Measurements from ENCODE around the gene ZSCAN2.
A peak's percentile ranks its signal among the peaks of the same experiment; 100 is the strongest.
"Not testable (repeated sequence)": the region's sequence is repeated elsewhere in the genome, so short reads cannot be mapped to it uniquely, and the experiment has no call there.

ZSCAN2 gene

DNA sequence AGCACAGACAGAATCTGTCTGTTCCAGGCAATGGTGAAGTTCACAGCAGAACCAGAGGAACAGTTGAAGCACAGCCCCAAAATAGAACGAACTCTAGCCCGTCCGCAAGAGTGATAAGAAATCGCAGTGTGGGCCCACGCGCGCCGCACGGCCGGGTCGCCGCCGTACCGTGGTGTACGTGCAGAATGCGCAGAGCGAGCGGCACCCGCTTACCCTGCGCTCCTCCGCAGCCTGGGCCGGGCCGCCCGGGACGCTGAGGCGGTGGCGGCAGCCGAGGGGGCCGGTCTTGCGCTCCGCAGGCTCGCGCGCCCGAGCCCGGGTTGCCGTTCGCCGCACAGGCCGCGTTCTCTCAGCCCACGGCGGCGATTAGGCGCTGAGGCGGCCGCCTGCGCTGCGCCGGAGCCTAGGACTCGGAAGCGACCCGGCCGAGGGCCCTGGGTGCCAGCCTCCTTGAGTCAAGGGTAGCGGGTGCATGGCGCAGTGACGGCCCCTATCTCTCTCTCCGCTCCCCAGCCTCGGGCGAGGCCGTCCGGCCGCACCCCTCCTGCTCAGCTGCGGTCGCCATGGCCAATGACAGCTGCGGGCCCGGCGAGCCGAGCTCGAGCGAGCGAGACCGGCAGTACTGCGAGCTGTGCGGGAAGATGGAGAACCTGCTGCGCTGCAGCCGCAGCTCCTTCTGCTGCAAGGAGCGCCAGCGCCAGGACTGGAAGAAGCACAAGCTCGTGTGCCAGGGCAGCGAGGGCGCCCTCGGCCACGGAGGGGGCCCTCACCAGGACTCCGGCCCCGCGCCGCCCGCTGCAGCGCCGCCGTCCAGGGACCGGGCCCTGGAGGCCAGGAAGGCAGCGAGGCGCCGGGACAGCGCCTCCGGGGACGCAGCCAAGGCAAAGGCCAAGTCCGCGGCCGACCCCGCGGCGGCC, 32.8 kb downstream of the ZSCAN2 start:
- DNase-seq (ENCODE audit: low read depth, low spot score) = no peak
- TF ChIP-seq, protein P1, sequence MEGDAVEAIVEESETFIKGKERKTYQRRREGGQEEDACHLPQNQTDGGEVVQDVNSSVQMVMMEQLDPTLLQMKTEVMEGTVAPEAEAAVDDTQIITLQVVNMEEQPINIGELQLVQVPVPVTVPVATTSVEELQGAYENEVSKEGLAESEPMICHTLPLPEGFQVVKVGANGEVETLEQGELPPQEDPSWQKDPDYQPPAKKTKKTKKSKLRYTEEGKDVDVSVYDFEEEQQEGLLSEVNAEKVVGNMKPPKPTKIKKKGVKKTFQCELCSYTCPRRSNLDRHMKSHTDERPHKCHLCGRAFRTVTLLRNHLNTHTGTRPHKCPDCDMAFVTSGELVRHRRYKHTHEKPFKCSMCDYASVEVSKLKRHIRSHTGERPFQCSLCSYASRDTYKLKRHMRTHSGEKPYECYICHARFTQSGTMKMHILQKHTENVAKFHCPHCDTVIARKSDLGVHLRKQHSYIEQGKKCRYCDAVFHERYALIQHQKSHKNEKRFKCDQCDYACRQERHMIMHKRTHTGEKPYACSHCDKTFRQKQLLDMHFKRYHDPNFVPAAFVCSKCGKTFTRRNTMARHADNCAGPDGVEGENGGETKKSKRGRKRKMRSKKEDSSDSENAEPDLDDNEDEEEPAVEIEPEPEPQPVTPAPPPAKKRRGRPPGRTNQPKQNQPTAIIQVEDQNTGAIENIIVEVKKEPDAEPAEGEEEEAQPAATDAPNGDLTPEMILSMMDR (IDR thresholded peaks at IDR 0.05; ENCODE audit: insufficient read depth, low read length, missing control alignments) = no peak
- peak overlapping the region; percentile 65 for H3K4me3 ChIP-seq (ENCODE audit: low read depth, low read length)
- ChIA-PET CTCF (interaction anchor here (0.9 kb wide), 1 partner anchor 321 kb away, joined by 3 read pairs; no protein-coding TSS in a partner anchor), POLR2A (interaction anchor here (0.6 to 0.8 kb wide), 2 partner anchors 20 to 294 kb away, joined by 3 read pairs; partner anchors contain the start of gene WDR73)

DNA sequence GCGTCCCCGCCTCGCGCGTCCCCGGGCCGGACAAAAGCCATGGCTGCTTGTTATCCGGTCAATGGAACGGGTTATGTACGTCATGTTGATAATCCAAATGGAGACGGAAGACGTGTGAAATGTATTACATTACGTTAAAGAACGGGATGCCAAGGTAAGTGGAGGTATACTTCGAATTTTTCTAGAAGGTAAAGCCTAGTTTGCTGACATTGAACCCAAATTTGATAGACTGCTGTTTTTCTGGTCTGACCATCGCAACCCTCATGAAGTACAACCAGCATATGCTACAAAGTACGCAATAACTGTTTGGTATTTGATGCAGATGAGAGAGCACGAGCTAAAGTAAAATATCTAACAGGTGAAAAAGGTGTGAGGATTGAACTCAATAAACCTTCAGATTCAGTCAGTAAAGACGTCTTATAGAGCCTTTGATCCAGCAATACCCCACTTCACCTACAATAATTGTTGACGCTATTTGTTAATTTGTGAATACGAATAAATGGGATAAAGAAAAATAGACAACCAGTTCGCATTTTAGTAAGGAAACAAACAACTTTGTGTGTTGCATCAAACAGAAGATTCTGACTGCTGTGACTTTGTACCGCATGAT, 33.5 kb downstream of the ZSCAN2 start:
- CTCF ChIA-PET = interaction anchor here (0.9 kb wide), 3 partner anchors 10 to 320 kb away, joined by 3 to 4 read pairs (median 3); no protein-coding TSS in a partner anchor
- POLR2A ChIA-PET = interaction anchor here (0.6 to 0.8 kb wide), 2 partner anchors 20 to 294 kb away, joined by 3 read pairs; partner anchors contain the start of gene WDR73
- TF ChIP-seq, protein P1 (IDR thresholded peaks at IDR 0.05; ENCODE audit: insufficient read depth, low read length, missing control alignments) = no peak
- peak overlapping the region; percentile 65 for H3K4me3 ChIP-seq (ENCODE audit: low read depth, low read length)
- no peak for DNase-seq (ENCODE audit: low read depth, low spot score)

DNA sequence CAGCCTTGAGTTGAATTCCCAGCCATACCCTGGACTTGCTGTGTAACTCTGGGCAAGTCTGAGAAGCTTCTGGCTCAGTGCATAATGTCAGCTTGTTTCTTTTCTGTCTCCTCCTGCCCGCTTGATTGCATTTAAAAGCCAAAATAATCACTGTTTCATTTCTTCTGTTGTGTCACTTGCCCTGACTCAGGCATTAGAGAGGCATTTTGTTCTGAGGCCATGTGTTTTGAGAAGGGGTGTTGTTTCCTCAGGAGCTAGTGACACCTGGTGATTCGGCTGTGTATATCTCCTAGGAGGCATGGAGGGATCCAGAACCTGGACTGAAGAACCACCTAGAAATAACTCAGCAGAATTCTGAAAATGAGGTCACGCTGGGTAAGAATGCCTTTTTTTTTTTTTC, 37.3 kb downstream of the ZSCAN2 start:
- ChIA-PET POLR2A (interaction anchor here (0.5 to 0.7 kb wide), 2 partner anchors 16 to 97 kb away, joined by 3 read pairs; partner anchors contain the start of gene WDR73), CTCF (interaction anchor here (0.8 to 1.3 kb wide), 2 partner anchors 13 to 50 kb away, joined by 3 read pairs; no protein-coding TSS in a partner anchor)
- DNase-seq (ENCODE audit: low read depth, low spot score) = no peak
- H3K4me3 ChIP-seq (ENCODE audit: low read depth, low read length) = no peak overlapping the region
- TF ChIP-seq, protein P1 (IDR thresholded peaks at IDR 0.05; ENCODE audit: insufficient read depth, low read length, missing control alignments) = no peak

DNA sequence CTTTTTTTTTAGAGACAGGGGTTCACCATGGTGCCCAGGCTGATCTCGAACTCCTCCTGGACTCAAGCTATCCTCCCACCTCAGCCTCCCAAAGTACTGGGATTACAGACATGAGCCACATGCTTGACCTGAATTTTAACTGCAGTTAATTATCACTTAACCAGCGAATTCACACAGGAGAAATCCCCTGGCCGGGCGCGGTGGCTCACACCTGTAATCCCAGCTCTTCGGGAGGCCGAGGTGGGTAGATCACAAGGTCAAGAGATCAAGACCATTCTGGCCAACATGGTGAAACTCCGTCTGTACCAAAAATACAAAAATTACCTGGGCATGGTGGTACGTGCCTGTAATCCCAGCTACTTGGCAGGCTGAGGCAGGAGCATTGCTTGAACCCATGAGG, 41.1 kb downstream of the ZSCAN2 start:
- POLR2A ChIA-PET; DNase-seq (ENCODE audit: low read depth, low spot score); H3K4me3 ChIP-seq (ENCODE audit: low read depth, low read length): not testable (repeated sequence)
- CTCF ChIA-PET = interaction anchor here (1.4 kb wide), 1 partner anchor 10 kb away, joined by 3 read pairs; no protein-coding TSS in a partner anchor

DNA sequence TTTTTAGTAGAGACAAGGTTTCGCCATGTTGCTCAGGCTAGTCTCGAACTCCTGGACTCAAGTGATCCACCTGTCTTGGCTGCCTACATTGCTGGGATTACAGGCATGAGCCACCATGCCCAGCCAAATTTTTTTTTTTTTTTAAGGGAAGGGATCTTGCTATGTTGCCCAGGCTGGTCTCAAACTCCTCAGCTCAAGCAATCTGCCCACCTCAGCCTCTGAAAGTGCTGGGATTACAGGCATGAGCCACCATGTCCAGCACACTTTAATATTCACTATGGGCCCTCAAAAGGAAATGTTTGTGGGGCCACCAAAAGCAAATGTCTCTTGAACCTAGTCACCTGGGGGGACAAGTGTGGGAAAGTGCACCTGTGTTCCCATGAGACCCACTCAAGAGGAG, 41.8 kb downstream of the ZSCAN2 start:
- CTCF ChIA-PET = interaction anchor here (0.8 kb wide), 1 partner anchor 10 kb away, joined by 4 read pairs; no protein-coding TSS in a partner anchor
- not testable (repeated sequence) for DNase-seq (ENCODE audit: low read depth, low spot score); H3K4me3 ChIP-seq (ENCODE audit: low read depth, low read length)
- POLR2A ChIA-PET = interaction anchor here (1.1 kb wide), 1 partner anchor 11 kb away, joined by 4 read pairs; the partner anchor contains the start of gene WDR73

- ChIA-PET POLR2A (no interaction called here), CTCF (interaction anchor here (0.9 to 1.5 kb wide), 2 partner anchors 9 kb away, joined by 3 read pairs; no protein-coding TSS in a partner anchor)
- DNase-seq (ENCODE audit: low read depth, low spot score) = no peak
- no peak overlapping the region for H3K4me3 ChIP-seq (ENCODE audit: low read depth, low read length)
- TF ChIP-seq, protein P1 (IDR thresholded peaks at IDR 0.05; ENCODE audit: insufficient read depth, low read length, missing control alignments) = no peak
Measured at GRCh38 chr15:84643838-84644237, 43.0 kb downstream of the ZSCAN2 start.

DNA sequence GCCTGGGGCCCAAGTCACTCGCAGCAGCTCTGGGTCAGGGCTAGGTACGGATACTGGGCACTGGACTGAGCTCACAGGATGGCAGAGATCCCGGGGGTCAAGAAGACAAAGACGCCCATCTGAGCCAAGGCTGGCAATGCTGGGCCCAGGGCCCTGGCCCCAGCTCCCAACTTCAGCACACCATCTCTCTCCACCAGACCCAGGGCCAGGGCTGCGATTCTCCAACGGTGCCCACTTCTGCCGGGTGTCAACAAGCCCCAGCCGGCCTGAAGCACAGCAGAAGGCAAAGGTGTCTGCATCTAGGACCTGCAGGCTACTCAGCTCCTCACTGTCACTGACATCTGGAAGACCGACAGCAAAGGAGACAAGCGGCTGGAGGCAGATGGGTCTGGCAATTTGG, 44.7 kb downstream of the ZSCAN2 start:
- POLR2A ChIA-PET = no interaction called here
- DNase-seq (ENCODE audit: low read depth, low spot score) = no peak
- H3K4me3 ChIP-seq (ENCODE audit: low read depth, low read length) = no peak overlapping the region
- CTCF ChIA-PET = no interaction called here
- TF ChIP-seq, protein P1 (IDR thresholded peaks at IDR 0.05; ENCODE audit: insufficient read depth, low read length, missing control alignments) = no peak

Data from AG04449 (cell line).